ENCODE results near the gene TNFRSF1A. TPM values are rescaled to one million over a fixed set of nuclear protein-coding genes. Genes with fewer than 3 reads are reported as not detected.

TNFRSF1A gene
- total and polyA plus RNA-seq, 2 of the 13 experiments (the other 11 are each of a cell fraction or from before 2014, with no cell fraction given), result 41.5 to 61.2 TPM

GRCh38 chr12:6384499-6385436 is 42.9 kb upstream of the TNFRSF1A start (continued):
- peak; percentile 27 for TF ChIP-seq ZNF781 (CRISPR knock-in tag; IDR thresholded peaks at IDR 0.05; ENCODE audit: borderline replicate concordance, not compliant biosample characterization)
- 0 out of 2 replicates have a peak, but pooled peaks have one; percentile 47 for TF ChIP-seq NR2C2 (CRISPR knock-in tag; IDR thresholded peaks at IDR 0.05; ENCODE audit: borderline replicate concordance)
- no peak for TF ChIP-seq ZNF207 (IDR thresholded peaks at IDR 0.05; ENCODE audit: borderline replicate concordance)
- no peak for TF ChIP-seq GATAD2A (CRISPR knock-in tag; IDR thresholded peaks at IDR 0.05)
- TF ChIP-seq ZNF12 (CRISPR knock-in tag; IDR thresholded peaks at IDR 0.05), result no peak
- TF ChIP-seq THAP7 (CRISPR knock-in tag; IDR thresholded peaks at IDR 0.05), result no peak
- TF ChIP-seq MLLT10 (CRISPR knock-in tag; IDR thresholded peaks at IDR 0.05), result no peak
- TF ChIP-seq KIAA2018 (CRISPR knock-in tag; IDR thresholded peaks at IDR 0.05; ENCODE audit: borderline replicate concordance), result no peak
- TF ChIP-seq, protein P1, sequence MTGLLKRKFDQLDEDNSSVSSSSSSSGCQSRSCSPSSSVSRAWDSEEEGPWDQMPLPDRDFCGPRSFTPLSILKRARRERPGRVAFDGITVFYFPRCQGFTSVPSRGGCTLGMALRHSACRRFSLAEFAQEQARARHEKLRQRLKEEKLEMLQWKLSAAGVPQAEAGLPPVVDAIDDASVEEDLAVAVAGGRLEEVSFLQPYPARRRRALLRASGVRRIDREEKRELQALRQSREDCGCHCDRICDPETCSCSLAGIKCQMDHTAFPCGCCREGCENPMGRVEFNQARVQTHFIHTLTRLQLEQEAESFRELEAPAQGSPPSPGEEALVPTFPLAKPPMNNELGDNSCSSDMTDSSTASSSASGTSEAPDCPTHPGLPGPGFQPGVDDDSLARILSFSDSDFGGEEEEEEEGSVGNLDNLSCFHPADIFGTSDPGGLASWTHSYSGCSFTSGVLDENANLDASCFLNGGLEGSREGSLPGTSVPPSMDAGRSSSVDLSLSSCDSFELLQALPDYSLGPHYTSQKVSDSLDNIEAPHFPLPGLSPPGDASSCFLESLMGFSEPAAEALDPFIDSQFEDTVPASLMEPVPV (CRISPR knock-in tag; IDR thresholded peaks at IDR 0.05), result 0 out of 2 replicates have a peak, but pooled peaks have one; percentile 16
- TF ChIP-seq HMGA1 (CRISPR knock-in tag; conservative IDR thresholded peaks at IDR 0.05), result no peak
- peak; percentile 56; the same call in 1 of the 2 replicates for TF ChIP-seq ZSCAN29 (CRISPR knock-in tag; conservative IDR thresholded peaks at IDR 0.05)
- 0 out of 2 replicates have a peak, but pooled peaks have one; percentile 18 for TF ChIP-seq ONECUT2 (CRISPR knock-in tag; IDR thresholded peaks at IDR 0.05)
- TF ChIP-seq ZFP91 (CRISPR knock-in tag; IDR thresholded peaks at IDR 0.05; ENCODE audit: borderline replicate concordance), result peak; percentile 8; the same call in 1 of the 2 replicates
- TF ChIP-seq ZNF629 (CRISPR knock-in tag; conservative IDR thresholded peaks at IDR 0.05), result 0 out of 2 replicates have a peak, but pooled peaks have one; percentile 9
- no peak for TF ChIP-seq ZNF33B (CRISPR knock-in tag; IDR thresholded peaks at IDR 0.05)
- 0 out of 2 replicates have a peak, but pooled peaks have one; percentile 36 for TF ChIP-seq ZNF737 (CRISPR knock-in tag; IDR thresholded peaks at IDR 0.05; ENCODE audit: borderline replicate concordance)
